HG03039 (cell line): ENCODE measurements around the gene CRYGN.

Source experiments
- ATAC-seq: cut with Tn5 transposase; IDR thresholded peaks from one replicate; pipeline ENCODE4 v1.9.1; 2021; ENCODE audit warnings: mild to moderate bottlenecking, moderate library complexity; ENCODE audit not compliant: unreplicated experiment

CRYGN gene

GRCh38 chr7:151408839-151409666 is 30.9 kb downstream of the CRYGN start:
- ATAC-seq: no peak

- ATAC-seq: no peak
Measured at GRCh38 chr7:151408498-151408838, 31.5 kb downstream of the CRYGN start.

- no peak for ATAC-seq
Measured at GRCh38 chr7:151406886-151407583, 32.9 kb downstream of the CRYGN start.

- ATAC-seq: no peak
Measured at GRCh38 chr7:151406051-151406875, 33.7 kb downstream of the CRYGN start.

GRCh38 chr7:151405588-151405987 is 34.4 kb downstream of the CRYGN start:
- no peak for ATAC-seq

GRCh38 chr7:151405056-151405455 is 34.9 kb downstream of the CRYGN start:
- ATAC-seq: no peak

- ATAC-seq: no peak
Measured at GRCh38 chr7:151404216-151405011, 35.5 kb downstream of the CRYGN start.

- ATAC-seq: no peak
Measured at GRCh38 chr7:151403764-151404163, 36.2 kb downstream of the CRYGN start.

- ATAC-seq: no peak
Measured at GRCh38 chr7:151402029-151402835, 37.7 kb downstream of the CRYGN start.

GRCh38 chr7:151400626-151401315 is 39.2 kb downstream of the CRYGN start:
- ATAC-seq: peak; percentile 63

GRCh38 chr7:151399906-151400305 is 40.0 kb downstream of the CRYGN start:
- ATAC-seq: no peak

GRCh38 chr7:151399305-151399601 is 40.7 kb downstream of the CRYGN start:
- no peak for ATAC-seq

- ATAC-seq: no peak
Measured at GRCh38 chr7:151398446-151399304, 41.3 kb downstream of the CRYGN start.

- ATAC-seq: no peak
Measured at GRCh38 chr7:151397026-151397425, 42.9 kb downstream of the CRYGN start.

- no peak for ATAC-seq
Measured at GRCh38 chr7:151396328-151396970, 43.5 kb downstream of the CRYGN start.

- ATAC-seq: no peak
Measured at GRCh38 chr7:151395036-151395367, 44.9 kb downstream of the CRYGN start.

- no peak for ATAC-seq
Measured at GRCh38 chr7:151394076-151395035, 45.6 kb downstream of the CRYGN start.
